ENCODE data around the gene DDT. TPM values are rescaled to one million over a fixed set of nuclear protein-coding genes. Genes with fewer than 3 reads are reported as not detected.
"Not testable (repeated sequence)": the region's sequence is repeated elsewhere in the genome, so short reads cannot be mapped to it uniquely, and the experiment has no call there.

DDT gene
- total RNA-seq, 2 experiments from 2014 or later, result 103 to 108 TPM

DNA sequence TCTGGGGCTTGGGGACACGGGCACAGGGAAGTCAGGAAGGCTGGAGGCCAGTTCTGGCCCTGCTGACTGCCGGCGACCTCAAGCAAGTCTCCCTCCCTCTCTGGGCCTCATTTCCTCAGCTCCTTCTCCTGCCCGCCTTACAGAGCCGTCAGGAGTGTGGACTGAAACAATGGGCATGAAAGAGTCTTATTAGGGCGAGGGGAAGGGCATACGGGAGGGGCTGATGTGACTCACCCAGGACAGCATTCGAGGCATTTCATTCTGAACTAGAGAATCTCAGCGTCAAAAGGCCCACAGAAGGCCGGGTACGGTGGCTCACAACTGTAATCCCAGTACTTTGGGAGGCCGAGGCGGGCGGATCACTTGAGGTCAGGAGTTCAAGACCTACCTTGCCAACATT lies 34.1 kb downstream of the DDT start:
- DNase-seq, H3K4me3 Mint-ChIP-seq, H3K27me3 Mint-ChIP-seq, H3K9me3 Mint-ChIP-seq, H3K4me1 Mint-ChIP-seq, H3K27ac Mint-ChIP-seq, H3K36me3 Mint-ChIP-seq: not testable (repeated sequence)

DNA sequence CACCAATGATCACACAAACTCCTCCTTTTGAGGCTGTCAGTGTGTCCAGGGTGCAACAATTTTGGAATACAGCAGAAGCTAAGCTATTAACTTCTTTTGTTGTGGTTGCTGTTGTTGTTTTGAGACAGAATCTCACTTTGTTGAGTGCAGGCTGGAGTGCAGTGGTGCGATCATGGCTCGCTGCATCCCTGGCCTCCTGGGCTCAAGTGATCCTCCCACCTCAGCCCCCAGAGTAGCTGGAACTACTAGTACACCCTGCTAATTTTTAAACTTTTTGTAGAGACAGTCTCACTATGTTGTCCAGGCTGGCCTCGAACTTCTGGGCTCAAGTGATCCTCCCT lies 35.3 kb downstream of the DDT start:
- H3K27me3 Mint-ChIP-seq, result no peaks in the 10 kb centered on the region
- H3K4me1 Mint-ChIP-seq, result no peaks in the 10 kb centered on the region
- H3K9me3 Mint-ChIP-seq, result no peaks in the 10 kb centered on the region
- no peak for DNase-seq
- H3K36me3 Mint-ChIP-seq, result no peaks in the 10 kb centered on the region
- H3K4me3 Mint-ChIP-seq, result no peak overlapping the region
- no peak overlapping the region for H3K27ac Mint-ChIP-seq

- Mint-ChIP-seq H3K27ac (no peak overlapping the region), H3K9me3 (no peaks in the 10 kb centered on the region), H3K27me3 (no peaks in the 10 kb centered on the region), H3K4me3 (no peak overlapping the region), H3K4me1 (no peaks in the 10 kb centered on the region), H3K36me3 (no peaks in the 10 kb centered on the region)
- no peak for DNase-seq
Measured at GRCh38 chr22:23938328-23939016, 35.8 kb downstream of the DDT start.

GRCh38 chr22:23926561-23926960 lies 47.7 kb downstream of the DDT start:
- H3K4me1 Mint-ChIP-seq, result peaks cover 14% of the 10 kb centered on the region
- H3K36me3 Mint-ChIP-seq, result peaks cover 63% of the 10 kb centered on the region
- DNase-seq, result no peak
- no peak overlapping the region for H3K4me3 Mint-ChIP-seq
- no peaks in the 10 kb centered on the region for H3K27me3 Mint-ChIP-seq
- no peak overlapping the region for H3K27ac Mint-ChIP-seq
- H3K9me3 Mint-ChIP-seq, result peaks cover 12% of the 10 kb centered on the region

- no peak for DNase-seq
- Mint-ChIP-seq H3K9me3 (peaks cover 6% of the 10 kb centered on the region), H3K27ac (no peak overlapping the region), H3K36me3 (peaks cover 60% of the 10 kb centered on the region), H3K4me1 (peaks cover 14% of the 10 kb centered on the region), H3K4me3 (no peak overlapping the region), H3K27me3 (no peaks in the 10 kb centered on the region)
Measured at GRCh38 chr22:23925020-23925606, 49.1 kb downstream of the DDT start.

- DNase-seq, result no peak
- Mint-ChIP-seq H3K36me3 (peaks cover 55% of the 10 kb centered on the region), H3K27ac (no peak overlapping the region), H3K27me3 (no peaks in the 10 kb centered on the region), H3K4me1 (peaks cover 10% of the 10 kb centered on the region), H3K4me3 (no peak overlapping the region), H3K9me3 (peaks cover 6% of the 10 kb centered on the region)
Measured at GRCh38 chr22:23922921-23923320, 51.3 kb downstream of the DDT start.

DNA sequence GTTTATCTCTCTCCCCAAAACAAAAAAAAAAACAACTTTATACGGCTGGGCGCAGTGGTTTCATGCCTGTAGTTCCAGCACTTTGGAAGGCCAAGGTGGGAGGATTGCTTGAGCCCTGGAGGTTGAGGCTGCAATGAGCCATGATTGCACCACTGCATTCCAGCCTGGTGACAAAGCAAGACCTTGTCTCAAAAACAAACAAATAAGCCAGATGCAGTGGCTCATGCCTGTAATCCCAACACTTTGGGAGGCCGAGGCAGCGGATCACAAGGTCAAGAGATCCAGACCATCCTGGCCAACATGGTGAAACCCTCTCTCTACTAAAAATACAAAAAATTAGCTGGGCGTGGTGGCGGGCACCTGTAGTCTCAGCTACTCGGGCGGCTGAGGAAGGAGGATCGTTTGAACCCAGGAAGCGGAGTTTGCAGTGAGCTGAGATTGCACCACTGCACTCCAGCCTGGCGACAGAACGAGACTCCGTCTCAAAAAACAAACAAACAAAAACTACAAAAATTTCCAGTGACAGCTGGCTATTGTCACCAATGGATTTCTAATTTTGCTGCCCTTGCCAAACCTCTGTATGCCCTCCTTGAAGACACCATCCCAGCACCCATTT lies 52.5 kb downstream of the DDT start:
- DNase-seq, H3K27ac Mint-ChIP-seq: not testable (repeated sequence)
- peaks cover 50% of the 10 kb centered on the region for H3K36me3 Mint-ChIP-seq

More for the DNA sequence above, 52.5 kb downstream of the DDT start:
- not testable (repeated sequence) for H3K4me1 Mint-ChIP-seq, H3K4me3 Mint-ChIP-seq, H3K27me3 Mint-ChIP-seq, H3K9me3 Mint-ChIP-seq

Other genes starting within 250 kb of the DDT start
- gene ZNF70, start 223.3 kb downstream of the DDT start, total RNA-seq, result 1 to 10 TPM; 1.9 to 2.4 TPM
- gene VPREB3, start 220.0 kb downstream of the DDT start, total RNA-seq, result under 1 TPM in 1 of 2 experiments, not detected in 1; 0.48 TPM
- under 1 TPM; 0.33 to 0.74 TPM for gene C22orf15, start 211.5 kb downstream of the DDT start, total RNA-seq
- 100 to 1,000 TPM; 224 to 241 TPM for gene CHCHD10, start 206.5 kb downstream of the DDT start, total RNA-seq
- gene MMP11, start 201.6 kb downstream of the DDT start, total RNA-seq, result under 1 TPM; 0.44 to 0.64 TPM
- 10 to 100 TPM; 94.3 to 94.5 TPM for gene SMARCB1, start 187.5 kb downstream of the DDT start, total RNA-seq
- gene DERL3, start 135.4 kb downstream of the DDT start, total RNA-seq, result 1 to 10 TPM; 4.0 to 5.9 TPM
- gene SLC2A11, start 116.6 kb downstream of the DDT start, total RNA-seq, result 1 to 10 TPM; 5.2 to 5.9 TPM
- 1,000 to 10,000 TPM; 1,236 to 1,275 TPM for gene MIF, start 80.1 kb downstream of the DDT start, total RNA-seq
- gene GSTT2B, start 13.2 kb downstream of the DDT start, total RNA-seq, result not detected
- gene DDTL, start 7.6 kb downstream of the DDT start, total RNA-seq, result not detected
- gene GSTT2, start 5.7 kb upstream of the DDT start, total RNA-seq, result not detected
- gene GSTT4, start 31.0 kb upstream of the DDT start, total RNA-seq, result not detected
- 10 to 100 TPM; 71.0 to 75.8 TPM for gene CABIN1, start 36.9 kb upstream of the DDT start, total RNA-seq
- gene SUSD2, start 207.0 kb upstream of the DDT start, total RNA-seq, result under 1 TPM; 0.56 to 0.80 TPM

Data from activated naive CD8-positive, alpha-beta T cell treated with anti-CD3 and anti-CD28 coated beads for 36 hours (primary cell).